Measurements from ENCODE around the gene NT5M. TPM values are rescaled to one million over a fixed set of nuclear protein-coding genes. Genes with fewer than 3 reads are reported as not detected.

The NT5M gene
- total RNA-seq, 1 experiment from 2014 or later: 6.6 TPM

DNA sequence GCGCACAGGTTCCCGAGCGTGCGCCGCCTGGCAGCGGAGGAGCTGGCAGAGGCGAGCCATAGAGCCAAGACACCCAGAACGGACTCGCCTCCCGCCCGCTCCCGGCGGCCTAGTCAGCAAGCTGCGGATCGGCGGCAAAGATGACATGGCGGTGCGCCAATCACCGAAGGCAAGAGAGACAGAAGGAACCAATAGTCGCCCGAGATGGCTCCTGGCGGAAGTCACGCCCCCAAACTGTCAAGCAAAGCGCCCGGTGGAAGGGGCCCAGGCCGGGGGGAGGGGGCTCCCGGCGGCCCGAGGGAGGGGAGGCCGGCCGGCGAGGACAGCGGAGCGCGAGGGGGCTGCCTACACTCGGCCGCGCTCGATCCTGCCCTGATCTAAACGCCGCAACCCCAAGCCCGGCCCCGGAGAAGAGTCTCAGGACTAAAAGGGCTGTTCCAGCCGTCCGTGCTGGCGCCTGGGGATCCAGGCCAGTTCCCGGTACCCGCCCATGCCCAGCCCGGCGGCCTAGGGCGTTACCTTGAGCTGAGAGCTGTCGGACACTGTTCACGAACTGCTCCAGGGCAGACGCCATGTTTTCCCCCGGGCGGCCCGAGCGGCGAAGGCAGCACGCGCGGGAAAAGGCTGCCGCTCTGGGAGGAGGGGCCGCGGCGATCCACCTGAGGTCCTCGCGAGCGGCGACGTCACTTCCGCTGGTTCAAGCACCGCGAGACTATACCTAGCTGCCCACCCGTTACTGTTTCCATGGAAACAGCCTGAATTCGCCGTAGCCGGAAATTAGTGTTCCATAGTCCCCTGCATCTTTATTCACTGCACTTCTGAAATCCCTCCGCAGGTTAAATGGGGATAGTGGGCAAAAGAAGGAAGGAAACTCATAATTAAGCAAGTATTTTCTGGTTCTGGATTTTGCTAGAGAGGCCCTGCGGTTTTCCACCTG lies 22.3 kb upstream of the NT5M start, which contains the start of gene COPS3:
COPS3 (minus strand) TSS at position 634 of the 937 bp plus-strand sequence; CDS start at position 574, 60 bp downstream.
- no peak within 1 kb of the TSS for H3K27ac ChIP-seq (ENCODE audit: insufficient read length, low read depth, low read length)
- no peak within 1 kb of the TSS for H2AFZ ChIP-seq (ENCODE audit: low read length)
- peak within 1 kb of the TSS; percentile 97 for H3K14ac ChIP-seq (ENCODE audit: insufficient read depth, low read length)
- no peak within 1 kb of the TSS for H2BK20ac ChIP-seq (ENCODE audit: low read depth, low read length, poor library complexity, severe bottlenecking)
- Mint-ChIP-seq H3K27me3 (ENCODE audit: low read depth) (no peaks in the 10 kb centered on the region), H3K4me1 (peaks cover 16 to 17% of the 10 kb centered on the region in 2 experiments), H3K36me3 (ENCODE audit: insufficient read depth in 1 of 3, low read depth in 3 of 3) (peaks cover 5 to 9% (median 6%) of the 10 kb centered on the region in 3 experiments; a peak in 3 of 7 replicates), H3K27ac (peak within 1 kb of the TSS; percentile 94 to 98 (median 97)), H3K4me3 (peak within 1 kb of the TSS; percentile 91 to 97), H3K9me3 (no peaks in the 10 kb centered on the region)
- peak within 1 kb of the TSS; percentile 64 for H3T11ph ChIP-seq (ENCODE audit: low read length)
- no peaks in the 10 kb centered on the region for H3K4me1 ChIP-seq (ENCODE audit: insufficient read depth, low read length)
- H3K4ac ChIP-seq (ENCODE audit: low read depth, low read length): no peak within 1 kb of the TSS; the same call in 1 of the 2 replicates
- peaks cover 22% of the 10 kb centered on the region for H3K79me2 ChIP-seq (ENCODE audit: insufficient read depth, low read length)
- H2AK5ac ChIP-seq (ENCODE audit: insufficient read length, low read length): no peak within 1 kb of the TSS
- peaks cover 9% of the 10 kb centered on the region for H3K23me2 ChIP-seq (ENCODE audit: insufficient read length, low read depth, low read length, poor library complexity, severe bottlenecking)
- no peak within 1 kb of the TSS for H2BK15ac ChIP-seq (ENCODE audit: low read depth, low read length)
- H3K23ac ChIP-seq (ENCODE audit: insufficient read length, low read depth, low read length): no peak within 1 kb of the TSS
- H2BK5ac ChIP-seq (ENCODE audit: insufficient read length, low read length): no peak within 1 kb of the TSS
- peak within 1 kb of the TSS; percentile 88 for H3K18ac ChIP-seq (ENCODE audit: insufficient read length, low read depth, low read length)
- no CpG with 5 or more reads among the region's 80 CpGs for WGBS (ENCODE audit: extremely low coverage, insufficient read length, low lambda C conversion rate)
- TF ChIP-seq, protein P1, sequence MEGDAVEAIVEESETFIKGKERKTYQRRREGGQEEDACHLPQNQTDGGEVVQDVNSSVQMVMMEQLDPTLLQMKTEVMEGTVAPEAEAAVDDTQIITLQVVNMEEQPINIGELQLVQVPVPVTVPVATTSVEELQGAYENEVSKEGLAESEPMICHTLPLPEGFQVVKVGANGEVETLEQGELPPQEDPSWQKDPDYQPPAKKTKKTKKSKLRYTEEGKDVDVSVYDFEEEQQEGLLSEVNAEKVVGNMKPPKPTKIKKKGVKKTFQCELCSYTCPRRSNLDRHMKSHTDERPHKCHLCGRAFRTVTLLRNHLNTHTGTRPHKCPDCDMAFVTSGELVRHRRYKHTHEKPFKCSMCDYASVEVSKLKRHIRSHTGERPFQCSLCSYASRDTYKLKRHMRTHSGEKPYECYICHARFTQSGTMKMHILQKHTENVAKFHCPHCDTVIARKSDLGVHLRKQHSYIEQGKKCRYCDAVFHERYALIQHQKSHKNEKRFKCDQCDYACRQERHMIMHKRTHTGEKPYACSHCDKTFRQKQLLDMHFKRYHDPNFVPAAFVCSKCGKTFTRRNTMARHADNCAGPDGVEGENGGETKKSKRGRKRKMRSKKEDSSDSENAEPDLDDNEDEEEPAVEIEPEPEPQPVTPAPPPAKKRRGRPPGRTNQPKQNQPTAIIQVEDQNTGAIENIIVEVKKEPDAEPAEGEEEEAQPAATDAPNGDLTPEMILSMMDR (conservative IDR thresholded peaks at IDR 0.05): no peak
- no peaks in the 10 kb centered on the region for H3K27me3 ChIP-seq (ENCODE audit: insufficient read depth, low read length)
- DNase-seq: peak; percentile 99
- H4K91ac ChIP-seq (ENCODE audit: insufficient read length, low read depth, low read length): no peak within 1 kb of the TSS
- no peaks in the 10 kb centered on the region for H4K20me1 ChIP-seq (ENCODE audit: control insufficient read depth, insufficient read depth, insufficient read length)
- no peaks in the 10 kb centered on the region for H3K9me3 ChIP-seq (ENCODE audit: control insufficient read depth, low read depth, low read length)
- no peak within 1 kb of the TSS for H4K5ac ChIP-seq (ENCODE audit: insufficient read length, low read depth, low read length)
- H3K79me1 ChIP-seq (ENCODE audit: insufficient read depth, low read depth, low read length, poor library complexity, severe bottlenecking): peaks cover 9% of the 10 kb centered on the region
- no peak within 1 kb of the TSS for H3K56ac ChIP-seq (ENCODE audit: insufficient read length, low read depth, low read length)
- peak within 1 kb of the TSS; percentile 94 for H3K9ac ChIP-seq (ENCODE audit: extremely low read depth, insufficient read length, low read length)
- peak within 1 kb of the TSS; percentile 9 for H4K8ac ChIP-seq (replicated peaks; ENCODE audit: insufficient read length, low read depth, low read length)
- H2BK12ac ChIP-seq (ENCODE audit: insufficient read length, low read depth, low read length): no peak within 1 kb of the TSS
- H3K4me2 ChIP-seq (ENCODE audit: insufficient read depth, insufficient read length, low read length): peak within 1 kb of the TSS; percentile 98
- H2BK120ac ChIP-seq (ENCODE audit: low read depth, low read length, poor library complexity, severe bottlenecking): peak within 1 kb of the TSS; percentile 15

Data from H9 (cell line).